Neutrophil (primary cell): ENCODE data around the gene STK11IP.

Source experiments
- H3K27ac ChIP-seq: fragments of 200-600 bp; sonication (generic); 2 replicates; pipeline ENCODE4 v1.5.1; 2016; ENCODE audit warnings: mild to moderate bottlenecking, moderate library complexity
- H3K27me3 ChIP-seq: fragments of 200-600 bp; sonication (generic); 2 replicates; pipeline ENCODE4 v1.6.0; 2016; ENCODE audit warnings: mild to moderate bottlenecking
- H3K36me3 ChIP-seq: fragments of 200-600 bp; sonication (generic); 2 replicates; pipeline ENCODE4 v1.5.1; 2017
- H3K4me1 ChIP-seq, 2 experiments: fragments of 200-600 bp in 1 of 2; sonication (generic) in 1 of 2; 1 replicate in 1 of 2; 2 replicates in 1 of 2; pipeline versions ENCODE4 v1.5.1 to v1.6.1; 2013 to 2016; ENCODE audit warnings: low read depth in 1 of 2, low read length in 1 of 2, mild to moderate bottlenecking in 1 of 2, moderate library complexity in 1 of 2; ENCODE audit not compliant: control insufficient read depth in 1 of 2, insufficient read depth in 1 of 2
- H3K4me3 ChIP-seq, 2 experiments: fragments of 200-600 bp in 1 of 2; sonication (generic) in 1 of 2; 1 replicate in 1 of 2; 2 replicates in 1 of 2; pipeline ENCODE4 v1.5.1; 2013 to 2016; ENCODE audit warnings: low read depth in 1 of 2, low read length in 1 of 2, mild to moderate bottlenecking in 1 of 2, moderate library complexity in 1 of 2
- H3K9me3 ChIP-seq: fragments of 200-600 bp; sonication (generic); 2 replicates; pipeline ENCODE4 v1.5.1; 2016
- TF ChIP-seq, protein P1 (sequence below): fragments of 200-600 bp; sonication (generic); IDR thresholded peaks from 2 replicates; pipeline ENCODE4 v1.5.1; 2016; ENCODE audit warnings: antibody characterized with exemption

STK11IP gene

GRCh38 chr2:219663116-219663762, 65.6 kb downstream of the STK11IP start:
- TF ChIP-seq, protein P1, sequence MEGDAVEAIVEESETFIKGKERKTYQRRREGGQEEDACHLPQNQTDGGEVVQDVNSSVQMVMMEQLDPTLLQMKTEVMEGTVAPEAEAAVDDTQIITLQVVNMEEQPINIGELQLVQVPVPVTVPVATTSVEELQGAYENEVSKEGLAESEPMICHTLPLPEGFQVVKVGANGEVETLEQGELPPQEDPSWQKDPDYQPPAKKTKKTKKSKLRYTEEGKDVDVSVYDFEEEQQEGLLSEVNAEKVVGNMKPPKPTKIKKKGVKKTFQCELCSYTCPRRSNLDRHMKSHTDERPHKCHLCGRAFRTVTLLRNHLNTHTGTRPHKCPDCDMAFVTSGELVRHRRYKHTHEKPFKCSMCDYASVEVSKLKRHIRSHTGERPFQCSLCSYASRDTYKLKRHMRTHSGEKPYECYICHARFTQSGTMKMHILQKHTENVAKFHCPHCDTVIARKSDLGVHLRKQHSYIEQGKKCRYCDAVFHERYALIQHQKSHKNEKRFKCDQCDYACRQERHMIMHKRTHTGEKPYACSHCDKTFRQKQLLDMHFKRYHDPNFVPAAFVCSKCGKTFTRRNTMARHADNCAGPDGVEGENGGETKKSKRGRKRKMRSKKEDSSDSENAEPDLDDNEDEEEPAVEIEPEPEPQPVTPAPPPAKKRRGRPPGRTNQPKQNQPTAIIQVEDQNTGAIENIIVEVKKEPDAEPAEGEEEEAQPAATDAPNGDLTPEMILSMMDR, result no peak
- Histone ChIP-seq H3K4me3 (no peak overlapping the region), H3K9me3 (no peaks in the 10 kb centered on the region), H3K36me3 (no peaks in the 10 kb centered on the region), H3K27me3 (peaks cover 18% of the 10 kb centered on the region), H3K27ac (no peak overlapping the region), H3K4me1 (no peaks in the 10 kb centered on the region)

GRCh38 chr2:219664041-219664440, 66.4 kb downstream of the STK11IP start:
- Histone ChIP-seq H3K36me3 (no peaks in the 10 kb centered on the region), H3K27me3 (peaks cover 11% of the 10 kb centered on the region), H3K4me3 (no peak overlapping the region), H3K4me1 (no peaks in the 10 kb centered on the region), H3K9me3 (no peaks in the 10 kb centered on the region), H3K27ac (no peak overlapping the region)
- TF ChIP-seq, protein P1, result no peak

- no peak overlapping the region for H3K4me3 ChIP-seq
- no peak overlapping the region for H3K27ac ChIP-seq
These were observed 67.3 kb downstream of the STK11IP start for GRCh38 chr2:219664944-219665343.

DNA sequence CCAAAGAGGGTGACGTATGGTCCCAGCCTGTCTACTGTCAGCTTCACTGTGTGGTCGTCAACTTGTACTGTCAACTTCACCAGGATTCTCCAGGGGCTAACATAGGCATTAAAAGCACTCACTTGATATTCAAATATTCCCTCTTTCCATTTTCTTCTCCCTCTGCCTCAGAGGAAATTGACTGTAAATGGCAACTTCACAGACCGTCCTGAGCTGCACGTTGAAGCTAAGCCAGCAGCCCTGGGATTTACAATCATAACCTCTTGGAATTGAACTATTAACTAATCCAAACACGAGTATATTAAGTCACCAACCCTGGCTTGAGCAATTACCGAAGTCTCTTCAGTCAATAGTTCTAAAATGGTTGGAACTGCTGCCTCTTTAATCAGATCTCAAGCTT, 68.3 kb downstream of the STK11IP start:
- TF ChIP-seq, protein P1, result no peak
- Histone ChIP-seq H3K36me3 (no peaks in the 10 kb centered on the region), H3K4me1 (no peaks in the 10 kb centered on the region), H3K27ac (no peak overlapping the region), H3K4me3 (no peak overlapping the region), H3K27me3 (peaks cover 14% of the 10 kb centered on the region), H3K9me3 (no peaks in the 10 kb centered on the region)

More at GRCh38 chr2:219664944-219665343, 67.3 kb downstream of the STK11IP start:
- Histone ChIP-seq H3K4me1 (no peaks in the 10 kb centered on the region), H3K9me3 (no peaks in the 10 kb centered on the region), H3K27me3 (peaks cover 10% of the 10 kb centered on the region), H3K36me3 (no peaks in the 10 kb centered on the region)
- TF ChIP-seq, protein P1, result no peak
